Fibroblast of mammary gland (primary cell): ENCODE data around the gene C1orf141.

Experiments
- DNase-seq: peaks from one replicate; pipeline ENCODE4 v3.0.0-alpha.2; 2010; ENCODE audit warnings: low read depth
- H3K4me3 ChIP-seq: 2 replicates; pipeline ENCODE4 v1.5.1; 2011; ENCODE audit warnings: low read depth, mild to moderate bottlenecking, low read length, moderate library complexity; ENCODE audit not compliant: control insufficient read depth
- TF ChIP-seq, protein P1 (sequence below): conservative IDR thresholded peaks from 2 replicates; pipeline ENCODE4 v1.5.1; 2011; ENCODE audit warnings: low read depth, low read length, inconsistent platforms; ENCODE audit not compliant: control insufficient read depth, insufficient read depth

C1orf141 gene

DNA sequence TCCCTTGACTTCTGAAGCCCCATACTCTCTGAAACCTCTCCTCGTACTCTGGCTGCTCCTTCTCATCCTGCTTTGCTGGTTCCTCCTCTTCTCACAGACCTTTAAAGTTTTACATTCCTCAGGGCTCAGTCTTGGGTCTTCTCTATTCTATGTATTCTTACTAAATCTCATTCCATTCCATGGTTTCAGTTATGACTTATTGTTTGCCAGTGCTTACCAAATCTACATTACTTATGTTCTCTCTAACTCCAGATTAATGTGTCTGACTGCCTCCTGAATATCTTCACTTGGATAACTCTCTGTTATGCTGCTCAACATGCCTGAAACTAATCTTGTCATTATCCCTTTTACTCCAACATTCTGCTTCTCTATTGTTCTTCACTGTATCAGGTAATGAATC, 75.4 kb downstream of the C1orf141 start:
- TF ChIP-seq, protein P1, sequence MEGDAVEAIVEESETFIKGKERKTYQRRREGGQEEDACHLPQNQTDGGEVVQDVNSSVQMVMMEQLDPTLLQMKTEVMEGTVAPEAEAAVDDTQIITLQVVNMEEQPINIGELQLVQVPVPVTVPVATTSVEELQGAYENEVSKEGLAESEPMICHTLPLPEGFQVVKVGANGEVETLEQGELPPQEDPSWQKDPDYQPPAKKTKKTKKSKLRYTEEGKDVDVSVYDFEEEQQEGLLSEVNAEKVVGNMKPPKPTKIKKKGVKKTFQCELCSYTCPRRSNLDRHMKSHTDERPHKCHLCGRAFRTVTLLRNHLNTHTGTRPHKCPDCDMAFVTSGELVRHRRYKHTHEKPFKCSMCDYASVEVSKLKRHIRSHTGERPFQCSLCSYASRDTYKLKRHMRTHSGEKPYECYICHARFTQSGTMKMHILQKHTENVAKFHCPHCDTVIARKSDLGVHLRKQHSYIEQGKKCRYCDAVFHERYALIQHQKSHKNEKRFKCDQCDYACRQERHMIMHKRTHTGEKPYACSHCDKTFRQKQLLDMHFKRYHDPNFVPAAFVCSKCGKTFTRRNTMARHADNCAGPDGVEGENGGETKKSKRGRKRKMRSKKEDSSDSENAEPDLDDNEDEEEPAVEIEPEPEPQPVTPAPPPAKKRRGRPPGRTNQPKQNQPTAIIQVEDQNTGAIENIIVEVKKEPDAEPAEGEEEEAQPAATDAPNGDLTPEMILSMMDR, result no peak
- no peak overlapping the region for H3K4me3 ChIP-seq
- DNase-seq, result peak; percentile 43

DNA sequence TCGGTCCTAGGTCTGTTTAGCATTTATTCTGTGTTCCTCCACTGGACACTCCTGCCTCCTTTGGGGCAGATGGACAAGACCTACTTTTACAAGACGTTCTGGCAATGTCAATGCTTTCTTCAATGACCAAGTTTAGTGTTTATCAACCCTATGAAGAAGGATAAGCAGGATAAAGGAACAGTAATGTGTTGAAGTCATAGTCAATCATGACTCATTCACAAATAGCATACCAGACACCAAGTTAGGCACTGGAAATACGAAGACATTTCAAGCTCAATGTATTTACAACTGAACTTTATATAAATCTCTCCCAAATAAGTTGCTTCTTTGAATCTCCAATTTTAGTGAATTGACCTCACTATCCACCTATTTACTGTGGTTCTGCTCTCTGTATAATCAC, 76.0 kb downstream of the C1orf141 start:
- TF ChIP-seq, protein P1, result no peak
- no peak overlapping the region for H3K4me3 ChIP-seq
- DNase-seq, result peak; percentile 54

- H3K4me3 ChIP-seq, result no peak overlapping the region
- TF ChIP-seq, protein P1, result no peak
- DNase-seq, result no peak
Measured at GRCh38 chr1:67058242-67058641, 76.5 kb downstream of the C1orf141 start.

GRCh38 chr1:67053785-67054772, 80.7 kb downstream of the C1orf141 start, which contains the start of gene SLC35D1:
SLC35D1 (minus strand) TSS chr1:67054148; CDS start chr1:67054013, 135 bp downstream.
- H3K4me3 ChIP-seq, result peak within 1 kb of the TSS; percentile 84
- TF ChIP-seq, protein P1, result no peak
- peak; percentile 52 for DNase-seq

DNA sequence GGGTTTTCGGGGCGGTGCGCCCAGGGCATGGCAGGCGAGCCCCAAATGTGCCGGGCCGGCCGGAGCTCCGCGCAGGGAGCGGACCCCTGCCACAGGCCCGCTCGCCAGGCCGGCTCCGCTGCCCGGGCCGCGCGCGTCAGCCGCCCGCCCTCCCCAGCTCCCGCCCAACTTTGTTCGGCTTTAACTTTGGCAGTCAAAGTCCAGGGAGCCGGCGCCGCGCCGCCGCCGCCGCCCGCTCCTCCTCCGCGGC, 81.3 kb downstream of the C1orf141 start:
- DNase-seq, result no peak
- H3K4me3 ChIP-seq, result peak overlapping the region; percentile 84

DNA sequence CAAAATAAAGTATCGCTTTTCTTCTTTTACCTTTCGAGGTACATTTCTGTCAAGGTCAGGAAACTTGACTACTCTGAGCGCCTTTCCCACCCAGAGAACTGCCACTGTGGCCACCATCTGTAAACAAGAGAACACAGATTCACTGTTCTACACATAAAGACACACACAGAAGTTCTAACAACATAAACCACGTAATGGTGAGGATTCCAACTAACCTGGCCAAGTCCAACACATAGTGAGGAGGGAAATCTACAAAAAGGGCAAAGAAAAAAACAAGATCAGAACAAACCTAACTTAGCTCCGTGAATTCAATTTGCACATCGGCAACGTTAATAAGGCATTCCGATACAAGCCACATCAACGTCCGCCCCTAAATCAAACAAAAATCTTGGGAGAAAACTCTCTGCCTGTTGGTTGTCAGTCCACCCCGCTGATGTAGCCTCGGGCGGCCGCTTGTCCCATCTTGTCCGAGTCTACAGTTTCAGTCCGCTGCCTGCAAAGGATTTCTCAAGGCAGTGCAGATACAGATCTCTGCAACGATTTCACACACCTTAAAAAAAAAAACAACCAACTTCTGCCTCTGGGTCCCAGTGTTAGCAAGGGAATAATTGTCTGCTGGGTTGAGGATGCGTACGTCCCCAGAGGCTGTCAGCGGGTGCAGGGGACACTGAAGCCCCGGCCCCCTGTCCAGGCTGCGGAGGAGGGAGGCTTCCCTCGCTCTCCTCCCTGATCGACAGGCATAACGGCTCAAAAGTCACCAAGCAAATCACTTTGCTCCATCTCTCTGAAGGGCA, 81.8 kb downstream of the C1orf141 start:
- DNase-seq, result peak; percentile 44
- TF ChIP-seq, protein P1, result no peak
- H3K4me3 ChIP-seq, result peak overlapping the region; percentile 84

More for the DNA sequence above, 81.3 kb downstream of the C1orf141 start:
- TF ChIP-seq, protein P1, result no peak
